Testis (tissue), 2 donors: ENCODE measurements around the gene ANO2.

ENCODE experiments used
- CTCF ChIP-seq, 3 experiments: fragments of 450-650 bp in 2 of 3; fragments of 200-600 bp in 1 of 3; sonication (generic) in 1 of 3; IDR thresholded peaks; one replicate each; pipeline ENCODE4 v1.5.1; 2016 to 2019; ENCODE audit warnings: antibody characterized with exemption in 3 of 3, mild to moderate bottlenecking in 2 of 3, moderate library complexity in 1 of 3
- POLR2A ChIP-seq: fragments of 450-650 bp; IDR thresholded peaks from one replicate; pipeline ENCODE4 v1.6.1; 2017; ENCODE audit warnings: antibody characterized with exemption, mild to moderate bottlenecking, moderate library complexity

GRCh38 chr12:5623411-5623810, 321.6 kb downstream of the ANO2 start:
- no peak for TF ChIP-seq CTCF (IDR thresholded peaks at IDR 0.05)
- no peak for TF ChIP-seq POLR2A
